HEK293 (cell line): ENCODE measurements around the gene LY6G6D.

Experiments used
- CTCF ChIA-PET: fragments of 350-600 bp; formaldehyde crosslinking; extraction: SDS; loops from one replicate; lab custom pipeline; 2021; ENCODE audit warnings: antibody characterized with exemption; lab: Yijun Ruan, JAX
- POLR2A ChIA-PET: fragments of 300-600 bp; formaldehyde crosslinking; extraction: SDS; loops from one replicate; lab custom pipeline; 2020; ENCODE audit warnings: antibody characterized with exemption, inconsistent platforms; lab: Yijun Ruan, JAX
- H3K27ac ChIP-seq: fragments of 200-500 bp; sonication (Bioruptor generic); 2 replicates; pipeline ENCODE4 v1.5.1; 2014; ENCODE audit warnings: low read depth, low read length, control low read depth, inconsistent platforms; ENCODE audit errors: extremely low read depth
- H3K36me3 ChIP-seq, 2 experiments: fragments of 200-500 bp in 1 of 2; sonication (Bioruptor generic) in 1 of 2; 1 replicate in 1 of 2; 2 replicates in 1 of 2; pipeline ENCODE4 v1.5.1; 2014 to 2017; ENCODE audit warnings: inconsistent platforms in 2 of 2, low read length in 2 of 2; ENCODE audit not compliant: control insufficient read depth in 2 of 2, insufficient read depth in 1 of 2
- H3K4me1 ChIP-seq: fragments of 200-500 bp; sonication (Bioruptor generic); 2 replicates; pipeline ENCODE4 v1.5.1; 2014; ENCODE audit warnings: mild to moderate bottlenecking, low read length, inconsistent platforms; ENCODE audit not compliant: control insufficient read depth, insufficient read depth
- H3K4me3 ChIP-seq: 2 replicates; pipeline ENCODE4 v1.5.1; 2011; ENCODE audit warnings: low read depth, mild to moderate bottlenecking, control low read depth, low read length, moderate library complexity
- H3K9me3 ChIP-seq: fragments of 200-500 bp; sonication (Bioruptor generic); 2 replicates; pipeline ENCODE4 v1.5.1; 2014; ENCODE audit warnings: low read depth, low read length, inconsistent platforms; ENCODE audit not compliant: control insufficient read depth, insufficient read depth
- KLF16 ChIP-seq: fragments of 450-650 bp; formaldehyde crosslinking; IDR thresholded peaks from 2 replicates; pipeline ENCODE4 v1.5.1; 2017; ENCODE audit warnings: missing biosample characterization, missing genetic modification characterization
- TCF7L2 ChIP-seq: IDR thresholded peaks from 2 replicates; pipeline ENCODE4 v1.6.1; 2011; ENCODE audit warnings: low read depth, mild to moderate bottlenecking, inconsistent platforms, low read length, moderate library complexity, borderline replicate concordance
- ZFP37 ChIP-seq: fragments of 450-650 bp; formaldehyde crosslinking; IDR thresholded peaks from 2 replicates; pipeline ENCODE4 v1.5.1; 2016; ENCODE audit warnings: missing biosample characterization, missing genetic modification characterization
- ZFP41 ChIP-seq: fragments of 450-650 bp; formaldehyde crosslinking; IDR thresholded peaks from 2 replicates; pipeline ENCODE4 v1.5.1; 2016; ENCODE audit warnings: missing biosample characterization, missing genetic modification characterization, borderline replicate concordance
- ZIC2 ChIP-seq: fragments of 450-650 bp; formaldehyde crosslinking; IDR thresholded peaks from 2 replicates; pipeline ENCODE4 v1.5.1; 2016; ENCODE audit warnings: missing biosample characterization, missing genetic modification characterization
- ZNF10 ChIP-seq: fragments of 450-650 bp; formaldehyde crosslinking; IDR thresholded peaks from 2 replicates; pipeline ENCODE4 v1.5.1; 2017; ENCODE audit warnings: missing biosample characterization, missing genetic modification characterization
- ZNF133 ChIP-seq: fragments of 450-650 bp; formaldehyde crosslinking; IDR thresholded peaks from 2 replicates; pipeline ENCODE4 v1.5.1; 2016; ENCODE audit warnings: missing biosample characterization, missing genetic modification characterization
- ZNF24 ChIP-seq: fragments of 450-650 bp; formaldehyde crosslinking; IDR thresholded peaks from 2 replicates; pipeline ENCODE4 v1.5.1; 2016; ENCODE audit warnings: missing biosample characterization, missing genetic modification characterization
- ZNF266 ChIP-seq: fragments of 450-650 bp; formaldehyde crosslinking; IDR thresholded peaks from 2 replicates; pipeline ENCODE4 v1.5.1; 2016; ENCODE audit warnings: missing biosample characterization, missing genetic modification characterization, low read depth
- ZNF394 ChIP-seq: fragments of 450-650 bp; formaldehyde crosslinking; IDR thresholded peaks from 2 replicates; pipeline ENCODE4 v1.5.1; 2016; ENCODE audit warnings: missing biosample characterization, missing genetic modification characterization, mild to moderate bottlenecking, moderate library complexity, borderline replicate concordance
- ZNF433 ChIP-seq: fragments of 450-650 bp; formaldehyde crosslinking; IDR thresholded peaks from 2 replicates; pipeline ENCODE4 v1.5.1; 2016; ENCODE audit warnings: missing biosample characterization, missing genetic modification characterization, low read depth
- ZNF488 ChIP-seq: fragments of 450-650 bp; formaldehyde crosslinking; IDR thresholded peaks from 2 replicates; pipeline ENCODE4 v1.5.1; 2016; ENCODE audit warnings: missing biosample characterization, missing genetic modification characterization
- ZNF514 ChIP-seq: fragments of 450-650 bp; formaldehyde crosslinking; IDR thresholded peaks from 2 replicates; pipeline ENCODE4 v1.5.1; 2016; ENCODE audit warnings: missing biosample characterization, missing genetic modification characterization
- ZNF660 ChIP-seq: fragments of 450-650 bp; IDR thresholded peaks from 2 replicates; pipeline ENCODE4 v1.5.1; 2018; ENCODE audit warnings: missing biosample characterization, mild to moderate bottlenecking, missing genetic modification characterization
- ZNF704 ChIP-seq: fragments of 450-650 bp; formaldehyde crosslinking; IDR thresholded peaks from 2 replicates; pipeline ENCODE4 v1.5.1; 2016; ENCODE audit warnings: missing biosample characterization, missing genetic modification characterization
- ZNF776 ChIP-seq: fragments of 450-650 bp; formaldehyde crosslinking; IDR thresholded peaks from 2 replicates; pipeline ENCODE4 v1.5.0; 2017; ENCODE audit warnings: missing biosample characterization, missing genetic modification characterization, borderline replicate concordance
- TF ChIP-seq, protein P1 (sequence below): fragments of 450-650 bp; formaldehyde crosslinking; IDR thresholded peaks from 2 replicates; pipeline ENCODE4 v1.5.1; 2016; ENCODE audit warnings: missing biosample characterization, missing genetic modification characterization, borderline replicate concordance

The LY6G6D gene

DNA sequence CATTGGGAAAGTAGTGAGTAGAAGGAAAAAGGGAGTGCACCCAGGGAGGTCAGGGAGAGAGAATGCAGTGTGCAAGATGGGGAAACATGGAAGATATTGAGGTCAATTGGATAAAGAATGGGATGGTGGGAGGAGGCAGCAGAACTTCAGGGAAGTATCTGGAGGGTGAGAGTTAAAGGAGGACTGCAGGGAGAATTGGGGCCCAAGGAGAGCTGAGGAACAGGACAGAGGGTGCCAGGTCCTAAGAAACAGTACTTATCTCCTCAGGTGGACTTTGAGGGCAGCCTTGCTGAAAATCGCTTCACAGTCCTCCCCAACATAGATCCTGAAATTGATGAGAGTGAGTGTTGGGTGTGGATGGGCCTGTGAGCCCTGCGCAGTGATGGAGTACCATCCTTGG is 43.1 kb downstream of the LY6G6D start:
- POLR2A ChIA-PET, result interaction anchor here (1.5 to 1.7 kb wide), 2 partner anchors 46 to 69 kb away, joined by 4 to 6 read pairs; partner anchors contain the start of gene HSPA1B
- no peak overlapping the region for H3K4me3 ChIP-seq
- H3K27ac ChIP-seq, result no peak overlapping the region
- no peaks in the 10 kb centered on the region for H3K4me1 ChIP-seq
- peaks cover 14 to 55% of the 10 kb centered on the region in 2 experiments; a peak in 2 of 3 replicates for H3K36me3 ChIP-seq
- CTCF ChIA-PET, result interaction anchor here (2.2 to 3.9 kb wide), 2 partner anchors 11 to 12 kb away, joined by 10 to 33 read pairs; no protein-coding TSS in a partner anchor
- TF ChIP-seq ZNF433 (tag by site-specific recombination) (no peak), ZNF776 (no peak), ZNF24 (tag by site-specific recombination) (no peak), ZNF266 (no peak), KLF16 (tag by site-specific recombination) (no peak), ZNF394 (tag by site-specific recombination) (no peak), ZNF704 (tag by site-specific recombination) (no peak), ZNF133 (tag by site-specific recombination) (no peak), ZNF488 (tag by site-specific recombination) (no peak), ZNF660 (no peak)
- TF ChIP-seq, protein P1, sequence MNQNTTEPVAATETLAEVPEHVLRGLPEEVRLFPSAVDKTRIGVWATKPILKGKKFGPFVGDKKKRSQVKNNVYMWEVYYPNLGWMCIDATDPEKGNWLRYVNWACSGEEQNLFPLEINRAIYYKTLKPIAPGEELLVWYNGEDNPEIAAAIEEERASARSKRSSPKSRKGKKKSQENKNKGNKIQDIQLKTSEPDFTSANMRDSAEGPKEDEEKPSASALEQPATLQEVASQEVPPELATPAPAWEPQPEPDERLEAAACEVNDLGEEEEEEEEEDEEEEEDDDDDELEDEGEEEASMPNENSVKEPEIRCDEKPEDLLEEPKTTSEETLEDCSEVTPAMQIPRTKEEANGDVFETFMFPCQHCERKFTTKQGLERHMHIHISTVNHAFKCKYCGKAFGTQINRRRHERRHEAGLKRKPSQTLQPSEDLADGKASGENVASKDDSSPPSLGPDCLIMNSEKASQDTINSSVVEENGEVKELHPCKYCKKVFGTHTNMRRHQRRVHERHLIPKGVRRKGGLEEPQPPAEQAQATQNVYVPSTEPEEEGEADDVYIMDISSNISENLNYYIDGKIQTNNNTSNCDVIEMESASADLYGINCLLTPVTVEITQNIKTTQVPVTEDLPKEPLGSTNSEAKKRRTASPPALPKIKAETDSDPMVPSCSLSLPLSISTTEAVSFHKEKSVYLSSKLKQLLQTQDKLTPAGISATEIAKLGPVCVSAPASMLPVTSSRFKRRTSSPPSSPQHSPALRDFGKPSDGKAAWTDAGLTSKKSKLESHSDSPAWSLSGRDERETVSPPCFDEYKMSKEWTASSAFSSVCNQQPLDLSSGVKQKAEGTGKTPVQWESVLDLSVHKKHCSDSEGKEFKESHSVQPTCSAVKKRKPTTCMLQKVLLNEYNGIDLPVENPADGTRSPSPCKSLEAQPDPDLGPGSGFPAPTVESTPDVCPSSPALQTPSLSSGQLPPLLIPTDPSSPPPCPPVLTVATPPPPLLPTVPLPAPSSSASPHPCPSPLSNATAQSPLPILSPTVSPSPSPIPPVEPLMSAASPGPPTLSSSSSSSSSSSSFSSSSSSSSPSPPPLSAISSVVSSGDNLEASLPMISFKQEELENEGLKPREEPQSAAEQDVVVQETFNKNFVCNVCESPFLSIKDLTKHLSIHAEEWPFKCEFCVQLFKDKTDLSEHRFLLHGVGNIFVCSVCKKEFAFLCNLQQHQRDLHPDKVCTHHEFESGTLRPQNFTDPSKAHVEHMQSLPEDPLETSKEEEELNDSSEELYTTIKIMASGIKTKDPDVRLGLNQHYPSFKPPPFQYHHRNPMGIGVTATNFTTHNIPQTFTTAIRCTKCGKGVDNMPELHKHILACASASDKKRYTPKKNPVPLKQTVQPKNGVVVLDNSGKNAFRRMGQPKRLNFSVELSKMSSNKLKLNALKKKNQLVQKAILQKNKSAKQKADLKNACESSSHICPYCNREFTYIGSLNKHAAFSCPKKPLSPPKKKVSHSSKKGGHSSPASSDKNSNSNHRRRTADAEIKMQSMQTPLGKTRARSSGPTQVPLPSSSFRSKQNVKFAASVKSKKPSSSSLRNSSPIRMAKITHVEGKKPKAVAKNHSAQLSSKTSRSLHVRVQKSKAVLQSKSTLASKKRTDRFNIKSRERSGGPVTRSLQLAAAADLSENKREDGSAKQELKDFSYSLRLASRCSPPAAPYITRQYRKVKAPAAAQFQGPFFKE, result no peak
- H3K9me3 ChIP-seq, result no peaks in the 10 kb centered on the region

DNA sequence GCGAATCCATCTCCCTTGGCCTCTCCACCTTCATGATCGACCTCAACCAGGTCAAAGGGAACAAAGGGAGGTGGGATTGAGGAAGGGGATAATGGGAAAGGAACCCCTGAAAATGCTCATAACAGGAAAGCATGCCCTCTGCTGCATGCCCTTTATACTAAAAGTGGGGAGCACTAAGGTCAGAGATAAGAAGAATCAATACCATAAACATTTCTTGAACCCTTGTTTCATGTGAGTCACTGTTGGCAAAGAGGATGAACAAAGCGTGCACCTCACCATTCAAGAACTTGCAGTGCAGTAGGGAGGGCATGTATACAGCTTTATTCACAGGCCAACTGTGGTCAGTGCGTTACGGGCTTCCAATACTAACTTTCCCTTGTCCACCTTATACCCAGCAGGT is 45.6 kb downstream of the LY6G6D start:
- Histone ChIP-seq H3K4me1 (no peaks in the 10 kb centered on the region), H3K27ac (no peak overlapping the region)
- TF ChIP-seq ZFP41 (tag by site-specific recombination) (no peak), ZNF266 (no peak), ZNF10 (no peak), ZIC2 (tag by site-specific recombination) (no peak), ZNF514 (tag by site-specific recombination) (no peak), ZFP37 (tag by site-specific recombination) (no peak), TCF7L2 (no peak)
- TF ChIP-seq, all 188 proteins: peak for 0
- Histone ChIP-seq H3K36me3 (peaks cover 14 to 70% of the 10 kb centered on the region in 2 experiments; a peak in 2 of 3 replicates), H3K9me3 (no peaks in the 10 kb centered on the region), H3K4me3 (no peak overlapping the region)
- ChIA-PET CTCF (interaction anchor here (3.9 kb wide), 1 partner anchor 9 kb away, joined by 33 read pairs; no protein-coding TSS in a partner anchor), POLR2A (interaction anchor here (0.6 to 1.7 kb wide), 3 partner anchors 8 to 20 kb away, joined by 3 to 5 read pairs (median 4); partner anchors contain the start of gene VWA7)
